Activated T-cell treated with anti-CD3 and anti-CD28 coated beads, Interleukin-2, amount 50 U/mL, for 72 hours (primary cell): ENCODE data around the gene OR4C45. TPM values are rescaled to one million over a fixed set of nuclear protein-coding genes. Genes with fewer than 3 reads are reported as not detected.
"Not testable (repeated sequence)": the region's sequence is repeated elsewhere in the genome, so short reads cannot be mapped to it uniquely, and the experiment has no call there.

Experiments
- ATAC-seq, 2 donors: fragments of 150-1000 bp; cut with Tn5 transposase; replicated peaks in 1 of 2; 2 replicates each; pipeline ENCODE4 v1.10.0; 2021; ENCODE audit warnings: moderate library complexity in 2 of 2, mild to moderate bottlenecking in 1 of 2
- DNase-seq, 2 donors: peaks; one replicate each; pipeline ENCODE4 v3.0.0; 2021 to 2022; ENCODE audit warnings: mixed read lengths in 1 of 2
- H3K27ac Mint-ChIP-seq: one replicate; pipeline ENCODE4 v1.8.0; 2022; ENCODE audit warnings: mild to moderate bottlenecking, moderate library complexity, mixed read lengths
- H3K27me3 Mint-ChIP-seq: one replicate; pipeline ENCODE4 v1.8.0; 2022; ENCODE audit warnings: low read depth, mixed read lengths
- H3K36me3 Mint-ChIP-seq, 2 donors: one replicate each; pipeline ENCODE4 v1.8.0; 2022; ENCODE audit warnings: mixed read lengths in 2 of 2, mild to moderate bottlenecking in 1 of 2; ENCODE audit not compliant: insufficient read depth in 2 of 2
- H3K4me1 Mint-ChIP-seq: one replicate; pipeline ENCODE4 v1.8.0; 2022; ENCODE audit warnings: low read depth, mixed read lengths
- H3K4me3 Mint-ChIP-seq, 2 donors: one replicate each; pipeline ENCODE4 v1.8.0; 2022; ENCODE audit warnings: mild to moderate bottlenecking in 2 of 2, mixed read lengths in 2 of 2, moderate library complexity in 2 of 2
- H3K9me3 Mint-ChIP-seq, 2 donors: one replicate each; pipeline ENCODE4 v1.8.0; 2022; ENCODE audit warnings: mixed read lengths in 2 of 2
- total RNA-seq, 2 donors: library from RNA; stranded (reverse); gene quantifications; one replicate each; pipeline ENCODE4 v1.2.3, GENCODE V29; 2022

The OR4C45 gene
- total RNA-seq, 2 donors from 2014 or later = not detected

- H3K9me3 Mint-ChIP-seq = peaks cover 10 to 15% of the 10 kb centered on the region in 2 donors
Observed at GRCh38 chr11:50075856-50076255, 43.2 kb downstream of the OR4C45 start.

GRCh38 chr11:50077526-50077925 lies 44.9 kb downstream of the OR4C45 start:
- Mint-ChIP-seq H3K9me3 (peaks cover 4 to 15% of the 10 kb centered on the region in 2 donors), H3K36me3 (peaks cover 0 to 11% of the 10 kb centered on the region in 2 donors), H3K27me3 (no peaks in the 10 kb centered on the region), H3K27ac (no peak overlapping the region), H3K4me3 (no peak overlapping the region), H3K4me1 (no peaks in the 10 kb centered on the region)
- ATAC-seq (no peak), DNase-seq (no peak)

More at GRCh38 chr11:50075856-50076255, 43.2 kb downstream of the OR4C45 start:
- Mint-ChIP-seq H3K27me3 (no peaks in the 10 kb centered on the region), H3K4me3 (no peak overlapping the region), H3K4me1 (no peaks in the 10 kb centered on the region), H3K36me3 (peaks cover 0 to 27% of the 10 kb centered on the region in 2 donors), H3K27ac (no peak overlapping the region)
- ATAC-seq (no peak), DNase-seq (no peak)

- Mint-ChIP-seq H3K27ac (no peak overlapping the region), H3K27me3 (no peaks in the 10 kb centered on the region), H3K36me3 (peaks cover 0 to 9% of the 10 kb centered on the region in 2 donors), H3K9me3 (peaks cover 4 to 15% of the 10 kb centered on the region in 2 donors), H3K4me3 (no peak overlapping the region), H3K4me1 (no peaks in the 10 kb centered on the region)
- DNase-seq (no peak), ATAC-seq (no peak)
Observed at GRCh38 chr11:50078001-50078400, 45.3 kb downstream of the OR4C45 start.

GRCh38 chr11:50078946-50079345 lies 46.3 kb downstream of the OR4C45 start:
- H3K9me3 Mint-ChIP-seq = peaks cover 9 to 15% of the 10 kb centered on the region in 2 donors
- not testable (repeated sequence) for H3K4me3 Mint-ChIP-seq, ATAC-seq, H3K4me1 Mint-ChIP-seq, H3K27me3 Mint-ChIP-seq, H3K36me3 Mint-ChIP-seq, DNase-seq, H3K27ac Mint-ChIP-seq

- no peaks in the 10 kb centered on the region for H3K27me3 Mint-ChIP-seq
- ATAC-seq = no peak
- H3K9me3 Mint-ChIP-seq = peaks cover 9 to 12% of the 10 kb centered on the region in 2 donors
- no peak for DNase-seq
- H3K4me3 Mint-ChIP-seq = no peak overlapping the region
- no peaks in the 10 kb centered on the region for H3K4me1 Mint-ChIP-seq
- H3K36me3 Mint-ChIP-seq = peaks cover 0 to 7% of the 10 kb centered on the region in 2 donors
- no peak overlapping the region for H3K27ac Mint-ChIP-seq
Observed at GRCh38 chr11:50080256-50080655, 47.6 kb downstream of the OR4C45 start.

Other genes with a start within 250 kb of the OR4C45 start
- not detected for gene OR4C13, start 80.5 kb upstream of the OR4C45 start, total RNA-seq
- not detected for gene OR4C12, start 50.3 kb upstream of the OR4C45 start, total RNA-seq